H1 (cell line): ENCODE measurements around the gene TSKU. TPM values are rescaled to one million over a fixed set of nuclear protein-coding genes. Genes with fewer than 3 reads are reported as not detected.

Source experiments
- CTBP2 ChIP-seq: IDR thresholded peaks from 2 replicates; pipeline ENCODE4 v1.7.0; 2011; ENCODE audit warnings: borderline replicate concordance, mild to moderate bottlenecking, moderate library complexity, mixed read lengths, low read length; ENCODE audit not compliant: insufficient read depth, insufficient read length
- POU5F1 ChIP-seq: IDR thresholded peaks from 2 replicates; pipeline ENCODE4 v1.6.1; 2011; ENCODE audit warnings: low read depth, mild to moderate bottlenecking, low read length, moderate library complexity
- polyA plus RNA-seq, 7 experiments: library from polyadenylated mRNA; depleted of rRNA in 3 of 7; stranded (reverse) in 5 of 7; unstranded in 2 of 7; fragments of >200 nt in 5 of 7; fragments of 200-250 nt in 2 of 7; gene quantifications; 1 replicate in 5 of 7; 2 replicates in 1 of 7; 4 replicates in 1 of 7; pipeline versions ENCODE4 v1.2.1 to v1.2.3, GENCODE V29; 2011 to 2013; ENCODE audit warnings: missing spikeins in 2 of 7, mixed read lengths in 2 of 7
- total RNA-seq: library from RNA; stranded (reverse); fragmentation: NEBNext Ultra II Directional; extraction: Animal tissue kit (Norgen Biotek cat#: 25700); gene quantifications from 2 replicates; pipeline ENCODE4 v1.2.1, GENCODE V29; 2021

TSKU gene
- total and polyA plus RNA-seq, 2 of the 8 experiments (the other 6 are each of a cell fraction or from before 2014, with no cell fraction given), result 22.8 to 28.4 TPM

DNA sequence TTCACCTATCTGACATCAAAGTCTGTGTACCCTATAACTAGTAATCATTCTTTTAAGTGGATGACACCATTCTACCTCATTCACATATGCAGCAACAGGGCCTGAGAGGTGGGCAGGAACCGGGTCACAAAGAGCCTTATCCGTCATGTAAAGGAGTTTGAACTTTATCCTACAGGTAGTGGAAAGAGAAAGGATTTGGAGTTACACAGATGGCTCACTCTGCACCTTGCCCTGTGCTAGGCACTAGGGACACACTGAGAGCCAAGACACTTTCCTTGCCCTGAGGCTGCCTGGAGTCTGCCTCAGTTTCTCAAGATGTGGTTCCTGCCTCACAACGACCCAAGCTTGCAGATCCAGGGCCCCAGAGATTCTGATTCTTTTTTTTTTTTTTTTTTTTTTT lies 63.3 kb downstream of the TSKU start (continued):
- no peak for TF ChIP-seq CTBP2
- no peak for TF ChIP-seq POU5F1
- TF ChIP-seq, all 59 proteins: peak for 0

Other genes with a start within 250 kb of the TSKU start
- 0.44 and 0.99 TPM in 2 replicates for gene LRRC32, start 112.6 kb upstream of the TSKU start, total RNA-seq
- 1.9 and 2.0 TPM in 2 replicates for gene LRRC32, start 112.6 kb upstream of the TSKU start, polyA plus RNA-seq (2011; rRNA removed)
- 16.2 and 17.1 TPM in 2 replicates for gene ACER3, start 77.6 kb downstream of the TSKU start, total RNA-seq
- gene ACER3, start 77.6 kb downstream of the TSKU start, polyA plus RNA-seq (2011; rRNA removed), result 3.5 and 5.7 TPM in 2 replicates